GM23338 (cell line): Measurements from ENCODE around the gene SMIM35.

ENCODE experiments used
- CREB1 ChIP-seq: fragments of 250-450 bp; sonication (Bioruptor Pico); IDR thresholded peaks from 2 replicates; pipeline ENCODE4 v1.5.0; 2020; ENCODE audit warnings: low read depth, mild to moderate bottlenecking, moderate library complexity
- CTCF ChIP-seq, 2 experiments: fragments of 200-600 bp in 1 of 2; sonication (generic) in 1 of 2; conservative IDR thresholded peaks; 2 replicates each; pipeline versions ENCODE4 v1.5.1 to v1.6.1; 2016 to 2017; ENCODE audit warnings: antibody characterized with exemption in 2 of 2, low read depth in 2 of 2, mild to moderate bottlenecking in 2 of 2, moderate library complexity in 1 of 2
- EZH2 ChIP-seq: fragments of 200-600 bp; sonication (generic); IDR thresholded peaks from one replicate; pipeline ENCODE4 v1.8.0; 2017; ENCODE audit warnings: antibody characterized with exemption, mild to moderate bottlenecking, low read depth; ENCODE audit not compliant: unreplicated experiment
- EZH2phosphoT487 ChIP-seq: fragments of 200-600 bp; sonication (generic); IDR thresholded peaks from one replicate; pipeline ENCODE4 v1.8.1; 2018; ENCODE audit warnings: antibody characterized with exemption; ENCODE audit not compliant: unreplicated experiment
- POLR2AphosphoS5 ChIP-seq: IDR thresholded peaks from 2 replicates; pipeline ENCODE4 v1.6.1; 2016; ENCODE audit warnings: antibody characterized with exemption, low read depth
- STAT1 ChIP-seq: IDR thresholded peaks from one replicate; pipeline ENCODE4 v1.6.1; 2016; ENCODE audit warnings: antibody characterized with exemption; ENCODE audit not compliant: unreplicated experiment
- ZNF331 ChIP-seq: fragments of 250-450 bp; sonication (Bioruptor Pico); IDR thresholded peaks from 2 replicates; pipeline ENCODE4 v1.5.0; 2020; ENCODE audit warnings: low read depth, mild to moderate bottlenecking, moderate library complexity
- ZNF462 ChIP-seq: fragments of 250-450 bp; sonication (Bioruptor Pico); IDR thresholded peaks from 2 replicates; pipeline ENCODE4 v1.5.0; 2020; ENCODE audit warnings: mild to moderate bottlenecking, moderate library complexity
- TF ChIP-seq, protein P1 (sequence below): IDR thresholded peaks from one replicate; pipeline ENCODE4 v1.6.1; 2018; ENCODE audit warnings: antibody characterized with exemption; ENCODE audit not compliant: unreplicated experiment

GRCh38 chr11:117980720-117981119, 106.0 kb downstream of the SMIM35 start:
- TF ChIP-seq ZNF462 (CRISPR knock-in tag): no peak
- TF ChIP-seq, protein P1, sequence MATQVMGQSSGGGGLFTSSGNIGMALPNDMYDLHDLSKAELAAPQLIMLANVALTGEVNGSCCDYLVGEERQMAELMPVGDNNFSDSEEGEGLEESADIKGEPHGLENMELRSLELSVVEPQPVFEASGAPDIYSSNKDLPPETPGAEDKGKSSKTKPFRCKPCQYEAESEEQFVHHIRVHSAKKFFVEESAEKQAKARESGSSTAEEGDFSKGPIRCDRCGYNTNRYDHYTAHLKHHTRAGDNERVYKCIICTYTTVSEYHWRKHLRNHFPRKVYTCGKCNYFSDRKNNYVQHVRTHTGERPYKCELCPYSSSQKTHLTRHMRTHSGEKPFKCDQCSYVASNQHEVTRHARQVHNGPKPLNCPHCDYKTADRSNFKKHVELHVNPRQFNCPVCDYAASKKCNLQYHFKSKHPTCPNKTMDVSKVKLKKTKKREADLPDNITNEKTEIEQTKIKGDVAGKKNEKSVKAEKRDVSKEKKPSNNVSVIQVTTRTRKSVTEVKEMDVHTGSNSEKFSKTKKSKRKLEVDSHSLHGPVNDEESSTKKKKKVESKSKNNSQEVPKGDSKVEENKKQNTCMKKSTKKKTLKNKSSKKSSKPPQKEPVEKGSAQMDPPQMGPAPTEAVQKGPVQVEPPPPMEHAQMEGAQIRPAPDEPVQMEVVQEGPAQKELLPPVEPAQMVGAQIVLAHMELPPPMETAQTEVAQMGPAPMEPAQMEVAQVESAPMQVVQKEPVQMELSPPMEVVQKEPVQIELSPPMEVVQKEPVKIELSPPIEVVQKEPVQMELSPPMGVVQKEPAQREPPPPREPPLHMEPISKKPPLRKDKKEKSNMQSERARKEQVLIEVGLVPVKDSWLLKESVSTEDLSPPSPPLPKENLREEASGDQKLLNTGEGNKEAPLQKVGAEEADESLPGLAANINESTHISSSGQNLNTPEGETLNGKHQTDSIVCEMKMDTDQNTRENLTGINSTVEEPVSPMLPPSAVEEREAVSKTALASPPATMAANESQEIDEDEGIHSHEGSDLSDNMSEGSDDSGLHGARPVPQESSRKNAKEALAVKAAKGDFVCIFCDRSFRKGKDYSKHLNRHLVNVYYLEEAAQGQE: no peak
- no peak for TF ChIP-seq CTCF (conservative IDR thresholded peaks at IDR 0.05; ENCODE audit: low read depth in 2 of 2)
- TF ChIP-seq EZH2: no peak
- TF ChIP-seq ZNF331 (CRISPR knock-in tag): no peak
- TF ChIP-seq CREB1: no peak
- TF ChIP-seq POLR2AphosphoS5: no peak
- no peak for TF ChIP-seq EZH2phosphoT487
- TF ChIP-seq STAT1: no peak
